HepG2 (cell line): ENCODE data around the gene MZF1.

ENCODE experiments used
- ELF3 ChIP-seq: IDR thresholded peaks from 2 replicates; pipeline ENCODE4 v1.6.1; 2016; ENCODE audit warnings: missing genetic modification reagents, missing compliant biosample characterization
- MYC ChIP-seq: sonication (generic); formaldehyde crosslinking; IDR thresholded peaks from 2 replicates; pipeline ENCODE4 v1.9.0; 2021; ENCODE audit warnings: missing genetic modification reagents, borderline replicate concordance
- NFATC3 ChIP-seq: sonication (generic); formaldehyde crosslinking; IDR thresholded peaks from 2 replicates; pipeline ENCODE4 v1.5.1; 2020; ENCODE audit warnings: mild to moderate bottlenecking, missing genetic modification reagents
- TF ChIP-seq, protein P1 (sequence below): sonication (generic); formaldehyde crosslinking; IDR thresholded peaks from 2 replicates; pipeline ENCODE4 v1.5.0; 2020; ENCODE audit warnings: mild to moderate bottlenecking, missing genetic modification reagents, moderate library complexity
- TF ChIP-seq, protein P2 (sequence below): sonication (generic); formaldehyde crosslinking; IDR thresholded peaks from 2 replicates; pipeline ENCODE4 v1.5.0; 2020; ENCODE audit warnings: missing genetic modification reagents

DNA sequence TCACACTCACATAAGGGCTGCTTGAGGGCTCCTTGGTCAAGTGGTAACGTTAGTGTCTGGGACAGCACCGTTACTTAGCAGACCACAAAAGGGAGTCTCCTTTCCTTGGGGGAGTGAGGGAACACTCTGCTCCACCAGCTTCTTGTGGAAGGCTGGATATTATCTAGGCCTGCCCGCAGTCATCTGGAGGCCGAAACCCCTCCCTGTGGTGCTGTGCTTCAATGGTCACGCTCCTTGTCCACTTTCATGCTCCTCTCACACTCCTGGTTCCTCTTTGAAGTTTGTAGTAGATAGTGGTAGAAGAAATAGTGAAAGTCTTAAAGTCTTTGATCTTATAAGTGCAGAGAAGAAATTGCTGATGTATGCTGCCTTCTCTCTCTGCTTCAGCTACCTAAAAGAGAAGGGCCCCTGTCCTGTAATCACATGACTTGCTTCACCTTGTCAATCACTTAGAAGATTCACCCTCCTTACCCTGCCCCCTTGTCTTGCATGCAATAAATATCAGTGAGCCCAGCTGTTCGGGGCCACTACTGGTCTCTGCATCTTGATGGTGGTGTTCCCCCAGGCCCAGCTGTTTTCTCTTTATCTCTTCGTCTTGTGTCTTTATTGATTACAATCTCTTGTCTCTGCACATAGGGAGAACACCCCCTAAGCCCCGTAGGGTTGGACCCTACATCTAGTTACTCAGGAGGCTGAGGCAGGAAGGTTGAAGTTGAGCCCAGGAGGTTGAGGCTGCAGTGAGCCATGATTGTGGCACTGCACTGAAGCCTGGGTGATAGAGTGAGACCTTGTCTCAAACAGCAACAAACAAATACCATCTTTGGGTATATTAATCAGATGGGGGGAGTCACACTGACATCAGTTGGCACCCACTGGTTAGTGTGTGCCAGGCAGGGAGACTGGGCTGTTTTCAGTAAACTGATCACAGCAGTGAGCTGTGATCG lies 11.6 kb upstream of the MZF1 start:
- TF ChIP-seq, protein P1, sequence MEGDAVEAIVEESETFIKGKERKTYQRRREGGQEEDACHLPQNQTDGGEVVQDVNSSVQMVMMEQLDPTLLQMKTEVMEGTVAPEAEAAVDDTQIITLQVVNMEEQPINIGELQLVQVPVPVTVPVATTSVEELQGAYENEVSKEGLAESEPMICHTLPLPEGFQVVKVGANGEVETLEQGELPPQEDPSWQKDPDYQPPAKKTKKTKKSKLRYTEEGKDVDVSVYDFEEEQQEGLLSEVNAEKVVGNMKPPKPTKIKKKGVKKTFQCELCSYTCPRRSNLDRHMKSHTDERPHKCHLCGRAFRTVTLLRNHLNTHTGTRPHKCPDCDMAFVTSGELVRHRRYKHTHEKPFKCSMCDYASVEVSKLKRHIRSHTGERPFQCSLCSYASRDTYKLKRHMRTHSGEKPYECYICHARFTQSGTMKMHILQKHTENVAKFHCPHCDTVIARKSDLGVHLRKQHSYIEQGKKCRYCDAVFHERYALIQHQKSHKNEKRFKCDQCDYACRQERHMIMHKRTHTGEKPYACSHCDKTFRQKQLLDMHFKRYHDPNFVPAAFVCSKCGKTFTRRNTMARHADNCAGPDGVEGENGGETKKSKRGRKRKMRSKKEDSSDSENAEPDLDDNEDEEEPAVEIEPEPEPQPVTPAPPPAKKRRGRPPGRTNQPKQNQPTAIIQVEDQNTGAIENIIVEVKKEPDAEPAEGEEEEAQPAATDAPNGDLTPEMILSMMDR (CRISPR knock-in tag): no peak
- TF ChIP-seq, protein P2, sequence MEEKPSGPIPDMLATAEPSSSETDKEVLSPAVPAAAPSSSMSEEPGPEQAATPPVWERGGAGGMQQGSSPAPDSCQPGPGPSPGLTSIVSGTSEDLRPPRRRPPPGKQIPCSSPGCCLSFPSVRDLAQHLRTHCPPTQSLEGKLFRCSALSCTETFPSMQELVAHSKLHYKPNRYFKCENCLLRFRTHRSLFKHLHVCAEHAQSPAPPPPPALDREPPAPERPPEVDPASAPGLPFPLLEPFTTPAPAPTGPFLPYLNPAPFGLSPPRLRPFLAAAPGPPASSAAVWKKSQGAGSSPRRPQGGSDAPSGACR: no peak
- TF ChIP-seq ELF3 (CRISPR knock-in tag) (no peak), MYC (CRISPR knock-in tag) (no peak), NFATC3 (no peak)
